ENCODE data around the gene INTS11.

INTS11 gene

DNA sequence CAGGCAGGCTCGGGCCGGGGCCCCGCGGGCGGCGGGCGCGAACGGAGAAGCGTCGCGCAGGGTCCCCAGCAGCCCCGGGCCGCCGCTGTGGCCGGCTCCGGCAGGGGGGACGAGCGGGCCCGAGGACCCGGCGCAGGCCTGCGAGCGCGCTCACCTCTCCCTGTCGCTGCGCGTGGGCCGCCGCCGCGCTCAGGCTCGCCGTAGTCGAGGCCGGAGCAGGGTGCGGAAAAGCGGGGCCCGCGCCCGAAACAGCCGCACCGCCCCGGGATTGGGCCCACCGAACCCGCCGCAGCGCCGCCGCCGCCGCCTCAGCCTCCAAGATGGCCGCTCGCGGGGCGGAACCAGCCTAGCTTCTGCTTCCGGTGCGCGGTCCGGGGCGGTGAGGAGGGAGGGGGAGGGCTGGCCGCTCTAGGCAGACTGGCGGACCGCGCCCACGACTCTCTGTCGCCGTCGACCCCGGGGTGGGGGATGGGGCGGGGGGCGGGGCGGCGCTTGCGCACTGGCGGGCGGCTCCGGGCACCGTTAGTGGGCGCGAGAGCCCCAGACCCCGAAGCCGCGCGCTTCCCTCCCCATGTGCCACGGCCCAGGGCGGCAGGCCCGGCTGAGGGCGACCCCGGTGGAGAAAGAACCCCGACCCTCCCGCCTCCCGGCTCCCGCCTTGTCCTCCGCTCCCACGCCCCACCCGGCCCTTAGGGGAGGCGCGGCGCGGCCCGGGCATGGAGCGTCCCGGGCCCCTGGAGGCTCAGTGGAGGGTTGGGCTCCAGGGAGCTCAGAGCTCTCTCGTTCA, 50.8 kb downstream of the INTS11 start, which contains the start of gene UBE2J2:
Gene UBE2J2 (minus strand): TSS at position 343 of the 787 bp plus-strand sequence. CDS start 5,862 bp downstream, outside the sequence.
- DNase-seq (ENCODE audit: low spot score): peak; percentile 100
- TF ChIP-seq, protein P1, sequence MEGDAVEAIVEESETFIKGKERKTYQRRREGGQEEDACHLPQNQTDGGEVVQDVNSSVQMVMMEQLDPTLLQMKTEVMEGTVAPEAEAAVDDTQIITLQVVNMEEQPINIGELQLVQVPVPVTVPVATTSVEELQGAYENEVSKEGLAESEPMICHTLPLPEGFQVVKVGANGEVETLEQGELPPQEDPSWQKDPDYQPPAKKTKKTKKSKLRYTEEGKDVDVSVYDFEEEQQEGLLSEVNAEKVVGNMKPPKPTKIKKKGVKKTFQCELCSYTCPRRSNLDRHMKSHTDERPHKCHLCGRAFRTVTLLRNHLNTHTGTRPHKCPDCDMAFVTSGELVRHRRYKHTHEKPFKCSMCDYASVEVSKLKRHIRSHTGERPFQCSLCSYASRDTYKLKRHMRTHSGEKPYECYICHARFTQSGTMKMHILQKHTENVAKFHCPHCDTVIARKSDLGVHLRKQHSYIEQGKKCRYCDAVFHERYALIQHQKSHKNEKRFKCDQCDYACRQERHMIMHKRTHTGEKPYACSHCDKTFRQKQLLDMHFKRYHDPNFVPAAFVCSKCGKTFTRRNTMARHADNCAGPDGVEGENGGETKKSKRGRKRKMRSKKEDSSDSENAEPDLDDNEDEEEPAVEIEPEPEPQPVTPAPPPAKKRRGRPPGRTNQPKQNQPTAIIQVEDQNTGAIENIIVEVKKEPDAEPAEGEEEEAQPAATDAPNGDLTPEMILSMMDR (IDR thresholded peaks at IDR 0.05; ENCODE audit: extremely low read depth, insufficient read depth, missing control alignments): no peak

DNA sequence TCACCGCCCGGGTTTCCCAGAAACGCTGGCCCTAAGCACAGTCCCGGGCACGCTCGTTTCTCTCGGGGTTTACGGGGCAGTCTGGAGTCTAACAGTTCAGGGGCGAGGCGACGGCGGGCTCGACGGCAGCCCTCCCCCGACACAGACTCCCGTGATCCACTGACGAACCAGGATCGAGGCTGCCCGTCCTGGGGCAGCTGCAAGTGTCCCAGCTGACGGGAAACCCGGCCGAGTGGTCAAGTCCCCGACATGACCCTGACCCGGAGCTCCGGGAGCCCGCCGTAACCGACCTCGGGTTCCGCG, 51.3 kb downstream of the INTS11 start:
- in situ Hi-C loops (cut with MboI; ENCODE audit: low pct_unique_long_range_greater_than_20kb, low sequenced_read_pairs, unreplicated experiment): no loop called here
- TF ChIP-seq, protein P1 (IDR thresholded peaks at IDR 0.05; ENCODE audit: extremely low read depth, insufficient read depth, missing control alignments): no peak
- no peak for DNase-seq (ENCODE audit: low spot score)

More for the DNA sequence above, 50.8 kb downstream of the INTS11 start, which contains the start of gene UBE2J2:
- in situ Hi-C loops (cut with MboI; ENCODE audit: low pct_unique_long_range_greater_than_20kb, low sequenced_read_pairs, unreplicated experiment): no loop called here

- TF ChIP-seq, protein P1 (IDR thresholded peaks at IDR 0.05; ENCODE audit: extremely low read depth, insufficient read depth, missing control alignments): no peak
- DNase-seq (ENCODE audit: low spot score): no peak
- in situ Hi-C loops (cut with MboI; ENCODE audit: low pct_unique_long_range_greater_than_20kb, low sequenced_read_pairs, unreplicated experiment): no loop called here
Observed at GRCh38 chr1:1272341-1273208, 51.9 kb downstream of the INTS11 start.

DNA sequence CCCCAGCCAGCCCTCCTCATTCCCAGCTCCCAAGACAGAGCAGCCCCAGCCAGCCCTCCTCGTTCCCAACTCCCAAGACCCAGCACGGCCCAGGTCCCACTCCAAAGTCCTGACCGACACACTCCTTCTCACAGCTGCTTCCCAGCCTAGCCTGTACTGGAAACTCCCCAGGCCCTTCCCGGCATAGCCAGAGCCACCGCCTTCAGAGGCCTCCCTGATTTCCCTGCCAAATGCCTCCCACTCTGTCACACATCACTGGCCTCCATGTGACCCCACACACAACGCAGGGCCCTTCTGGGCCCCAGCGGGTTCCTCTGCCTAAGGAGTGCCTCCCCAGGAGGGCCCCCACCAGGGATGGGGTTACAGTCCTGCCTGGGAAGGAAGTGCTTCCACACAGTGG, 53.6 kb downstream of the INTS11 start:
- in situ Hi-C loops (cut with MboI; ENCODE audit: low pct_unique_long_range_greater_than_20kb, low sequenced_read_pairs, unreplicated experiment): no loop called here
- TF ChIP-seq, protein P1 (IDR thresholded peaks at IDR 0.05; ENCODE audit: extremely low read depth, insufficient read depth, missing control alignments): no peak
- no peak for DNase-seq (ENCODE audit: low spot score)

DNA sequence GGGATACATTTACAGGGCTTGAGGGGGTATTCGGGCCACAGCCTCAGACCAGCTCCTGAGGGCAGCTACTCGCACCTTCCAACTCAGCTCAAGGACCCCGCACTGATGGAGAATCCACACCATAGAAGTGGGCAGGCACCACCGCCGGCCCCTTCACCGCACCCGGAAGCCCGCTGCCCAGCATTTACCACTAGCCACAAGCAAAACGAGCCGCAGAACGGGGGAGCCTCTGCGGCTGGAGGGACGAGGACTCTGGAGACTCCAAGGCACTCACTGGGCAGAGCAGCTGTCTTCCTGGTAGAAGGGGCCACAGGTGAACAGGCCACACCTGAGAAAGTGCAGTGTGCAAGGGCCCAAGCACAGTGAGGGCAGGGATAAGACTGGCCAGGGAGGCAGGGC, 56.2 kb downstream of the INTS11 start:
- in situ Hi-C loops (cut with MboI; ENCODE audit: low pct_unique_long_range_greater_than_20kb, low sequenced_read_pairs, unreplicated experiment): no loop called here
- TF ChIP-seq, protein P1 (IDR thresholded peaks at IDR 0.05; ENCODE audit: extremely low read depth, insufficient read depth, missing control alignments): no peak
- no peak for DNase-seq (ENCODE audit: low spot score)

GRCh38 chr1:1267488-1268283, 56.8 kb downstream of the INTS11 start:
- no peak for DNase-seq (ENCODE audit: low spot score)
- TF ChIP-seq, protein P1 (IDR thresholded peaks at IDR 0.05; ENCODE audit: extremely low read depth, insufficient read depth, missing control alignments): no peak
- in situ Hi-C loops (cut with MboI; ENCODE audit: low pct_unique_long_range_greater_than_20kb, low sequenced_read_pairs, unreplicated experiment): no loop called here

Data from GM13977 (cell line).